Fibroblast of lung (primary cell): ENCODE data around the gene ACP6. TPM values are rescaled to one million over a fixed set of nuclear protein-coding genes. Genes with fewer than 3 reads are reported as not detected.

Experiments
- DNase-seq, 2 donors: peaks; one replicate each; pipeline versions ENCODE4 v3.0.0 to v3.0.0-alpha.2; 2010; ENCODE audit warnings: low read depth in 2 of 2
- H2AFZ ChIP-seq: 2 replicates; pipeline ENCODE4 v1.5.1; 2012; ENCODE audit warnings: low read length, control low read depth, inconsistent platforms
- H3K27ac ChIP-seq: 2 replicates; pipeline ENCODE4 v1.5.1; 2011; ENCODE audit warnings: low read length, control low read depth; ENCODE audit not compliant: insufficient read depth
- H3K27me3 ChIP-seq: 2 replicates; pipeline ENCODE4 v1.5.1; 2011; ENCODE audit warnings: mild to moderate bottlenecking, low read length; ENCODE audit not compliant: control insufficient read depth, insufficient read depth
- H3K36me3 ChIP-seq: 2 replicates; pipeline ENCODE4 v1.5.1; 2011; ENCODE audit warnings: low read length; ENCODE audit not compliant: control insufficient read depth, insufficient read depth
- H3K4me1 ChIP-seq: 2 replicates; pipeline ENCODE4 v1.5.1; 2011; ENCODE audit warnings: low read length; ENCODE audit not compliant: control insufficient read depth, insufficient read depth; ENCODE audit errors: extremely low read depth
- H3K4me2 ChIP-seq: 2 replicates; pipeline ENCODE4 v1.5.1; 2011; ENCODE audit warnings: low read length, control low read depth; ENCODE audit not compliant: insufficient read depth; ENCODE audit errors: extremely low read depth
- H3K4me3 ChIP-seq, 4 experiments: fragments of 200-600 bp in 1 of 4; sonication (generic) in 1 of 4; replicated peaks in 1 of 4; 2 replicates each; pipeline ENCODE4 v1.5.1; 2011 to 2016; ENCODE audit warnings: low read length in 4 of 4, low read depth in 3 of 4, mild to moderate bottlenecking in 3 of 4, control low read depth in 2 of 4, inconsistent platforms in 1 of 4, mixed read lengths in 1 of 4; ENCODE audit not compliant: insufficient read depth in 1 of 4; ENCODE audit errors: control extremely low read depth in 1 of 4
- H3K79me2 ChIP-seq: 2 replicates; pipeline ENCODE4 v1.5.1; 2012; ENCODE audit warnings: mild to moderate bottlenecking, low read length, inconsistent platforms; ENCODE audit not compliant: control insufficient read depth, insufficient read depth
- H3K9ac ChIP-seq: 2 replicates; pipeline ENCODE4 v1.5.1; 2011; ENCODE audit warnings: mild to moderate bottlenecking, low read length, control low read depth; ENCODE audit not compliant: insufficient read depth
- H3K9me3 ChIP-seq: 2 replicates; pipeline ENCODE4 v1.5.1; 2012; ENCODE audit warnings: low read depth, low read length; ENCODE audit not compliant: control insufficient read depth, insufficient read depth
- H4K20me1 ChIP-seq: 2 replicates; pipeline ENCODE4 v1.5.1; 2011; ENCODE audit warnings: low read length; ENCODE audit not compliant: control insufficient read depth, insufficient read depth; ENCODE audit errors: extremely low read depth
- CTCF ChIP-seq, 2 donors: IDR thresholded peaks in 1 of 2; conservative IDR thresholded peaks in 1 of 2; 1 replicate in 1 of 2; 2 replicates in 1 of 2; pipeline ENCODE4 v1.5.1; 2011 to 2012; ENCODE audit warnings: low read length in 2 of 2, control low read depth in 1 of 2, inconsistent platforms in 1 of 2, low read depth in 1 of 2, mild to moderate bottlenecking in 1 of 2
- EZH2 ChIP-seq: IDR thresholded peaks from 2 replicates; pipeline ENCODE4 v1.5.1; 2012; ENCODE audit warnings: low read length, control low read depth, mild to moderate bottlenecking; ENCODE audit errors: missing control alignments
- polyA plus RNA-seq, 2 donors: library from polyadenylated mRNA; depleted of rRNA in 1 of 2; stranded (reverse) in 1 of 2; unstranded in 1 of 2; fragments of >200 nt; gene quantifications; 2 replicates each; pipeline ENCODE4 v1.2.1, GENCODE V29; 2011 to 2012; ENCODE audit warnings: missing spikeins in 1 of 2
- total RNA-seq: library from RNA; depleted of rRNA; stranded (reverse); fragments of >200 nt; gene quantifications from 2 replicates; pipeline ENCODE4 v1.2.1, GENCODE V29; 2014

ACP6 gene
- total and polyA plus RNA-seq, 2 donors (not counting 1 experiment from before 2014, with no cell fraction given) = 3.9 to 7.4 TPM

- no peak overlapping the region for H3K27ac ChIP-seq
- no peak overlapping the region for H2AFZ ChIP-seq
- no peak for DNase-seq
- TF ChIP-seq CTCF (conservative IDR thresholded peaks at IDR 0.05 in 1 of 2, IDR thresholded peaks at IDR 0.05 in 1 of 2; ENCODE audit: low read depth in 1 of 2, low read length in 2 of 2) (no peak), EZH2 (no peak)
- no peaks in the 10 kb centered on the region for H3K36me3 ChIP-seq
- H3K9me3 ChIP-seq = no peaks in the 10 kb centered on the region
- no peak overlapping the region for H3K9ac ChIP-seq
- no peaks in the 10 kb centered on the region for H4K20me1 ChIP-seq
- H3K4me1 ChIP-seq = no peaks in the 10 kb centered on the region
- no peak overlapping the region for H3K4me2 ChIP-seq
- no peak overlapping the region for H3K4me3 ChIP-seq
- H3K79me2 ChIP-seq = no peaks in the 10 kb centered on the region
- H3K27me3 ChIP-seq = no peaks in the 10 kb centered on the region
Observed at GRCh38 chr1:147717706-147718097, 47.4 kb upstream of the ACP6 start.

- Histone ChIP-seq H2AFZ (no peak overlapping the region), H3K27ac (no peak overlapping the region), H3K4me1 (no peaks in the 10 kb centered on the region), H3K79me2 (no peaks in the 10 kb centered on the region), H3K27me3 (no peaks in the 10 kb centered on the region), H4K20me1 (no peaks in the 10 kb centered on the region), H3K9me3 (no peaks in the 10 kb centered on the region), H3K9ac (no peak overlapping the region), H3K36me3 (no peaks in the 10 kb centered on the region), H3K4me3 (no peak overlapping the region), H3K4me2 (no peak overlapping the region)
- no peak for DNase-seq
- no peak for TF ChIP-seq EZH2
- TF ChIP-seq CTCF (conservative IDR thresholded peaks at IDR 0.05 in 1 of 2, IDR thresholded peaks at IDR 0.05 in 1 of 2; ENCODE audit: low read depth in 1 of 2, low read length in 2 of 2) = no peak
Observed at GRCh38 chr1:147717051-147717705, 46.9 kb upstream of the ACP6 start.

GRCh38 chr1:147712605-147713004 is 42.3 kb upstream of the ACP6 start:
- H3K9ac ChIP-seq = no peak overlapping the region
- TF ChIP-seq CTCF (conservative IDR thresholded peaks at IDR 0.05 in 1 of 2, IDR thresholded peaks at IDR 0.05 in 1 of 2; ENCODE audit: low read depth in 1 of 2, low read length in 2 of 2) = no peak
- TF ChIP-seq EZH2 = no peak
- no peaks in the 10 kb centered on the region for H3K79me2 ChIP-seq

More at GRCh38 chr1:147712605-147713004, 42.3 kb upstream of the ACP6 start:
- Histone ChIP-seq H2AFZ (no peak overlapping the region), H3K4me3 (no peak overlapping the region), H3K27me3 (no peaks in the 10 kb centered on the region), H3K9me3 (no peaks in the 10 kb centered on the region), H3K36me3 (no peaks in the 10 kb centered on the region), H3K4me2 (no peak overlapping the region), H4K20me1 (no peaks in the 10 kb centered on the region), H3K27ac (no peak overlapping the region), H3K4me1 (no peaks in the 10 kb centered on the region)
- no peak for DNase-seq
